Stomach (tissue), 9 donors: ENCODE data around the gene PTPRF. TPM values are rescaled to one million over a fixed set of nuclear protein-coding genes. Genes with fewer than 3 reads are reported as not detected.

Experiments used
- DNase-seq, 2 donors: peaks; one replicate each; pipeline versions ENCODE4 v3.0.0 to v3.0.0-alpha.2; 2013 to 2019
- H3K27ac ChIP-seq, 5 donors: fragments of 200-600 bp in 4 of 5; sonication (generic) in 4 of 5; one replicate each; pipeline ENCODE4 v1.5.1; 2013 to 2019; ENCODE audit warnings: mild to moderate bottlenecking in 1 of 5, moderate library complexity in 1 of 5
- H3K27me3 ChIP-seq, 3 donors: fragments of 200-600 bp; sonication (generic); one replicate each; pipeline ENCODE4 v1.5.1; 2017 to 2019; ENCODE audit warnings: mixed run types in 1 of 3
- H3K36me3 ChIP-seq, 4 donors: fragments of 200-600 bp; sonication (generic); 1 replicate in 3 of 4; 2 replicates in 1 of 4; pipeline ENCODE4 v1.5.1; 2016 to 2019
- H3K4me1 ChIP-seq, 4 donors: fragments of 200-600 bp; sonication (generic); one replicate each; pipeline ENCODE4 v1.5.1; 2016 to 2019
- H3K4me3 ChIP-seq, 4 donors: fragments of 200-600 bp; sonication (generic) in 3 of 4; one replicate each; pipeline ENCODE4 v1.5.1; 2016 to 2019; ENCODE audit warnings: mild to moderate bottlenecking in 1 of 4
- H3K9me3 ChIP-seq, 4 donors: fragments of 200-600 bp; sonication (generic); one replicate each; pipeline ENCODE4 v1.5.1; 2016 to 2019
- CTCF ChIP-seq, 7 experiments: fragments of 450-650 bp in 4 of 7; fragments of 200-600 bp in 3 of 7; sonication (generic) in 3 of 7; IDR thresholded peaks; one replicate each; pipeline ENCODE4 v1.5.1; 2016 to 2019; ENCODE audit warnings: antibody characterized with exemption in 7 of 7, control low read depth in 2 of 7, mild to moderate bottlenecking in 1 of 7
- EP300 ChIP-seq: sonication (generic); formaldehyde crosslinking; IDR thresholded peaks from one replicate; pipeline ENCODE4 v1.6.1; 2017; ENCODE audit warnings: antibody characterized with exemption
- POLR2A ChIP-seq, 4 donors: fragments of 450-650 bp; IDR thresholded peaks; one replicate each; pipeline ENCODE4 v1.6.1; 2016; ENCODE audit warnings: antibody characterized with exemption in 4 of 4, control low read depth in 2 of 4, mild to moderate bottlenecking in 1 of 4, moderate library complexity in 1 of 4
- POLR2AphosphoS5 ChIP-seq, 3 donors: sonication (generic); formaldehyde crosslinking; IDR thresholded peaks; one replicate each; pipeline ENCODE4 v1.6.1; 2016; ENCODE audit warnings: antibody characterized with exemption in 3 of 3
- WGBS, 5 donors: extraction: QIAGEN DNeasy Blood & Tissue Kit in 3 of 5; methylation state at CpG; one replicate each; pipeline versions ENCODE4 v1.1.5 to v1.1.7; 2013 to 2018; 5-methylcytosine and 5-hydroxymethylcytosine counted together
- intact Hi-C: fragments of 100-400 bp; cut with DNase I; formaldehyde crosslinking; loops from one replicate; pipeline ENCODE4 v1.15.1; 2023; ENCODE audit warnings: low total_unique reads
- polyA plus RNA-seq, 3 donors: library from polyadenylated mRNA; stranded (reverse); fragments of 200-250 nt; gene quantifications; one replicate each; pipeline ENCODE4 v1.2.3, GENCODE V29; 2013
- total RNA-seq, 5 donors: library from RNA; depleted of rRNA; stranded (reverse); fragments of >200 nt; gene quantifications; one replicate each; pipeline versions ENCODE4 v1.1.0 to v1.2.3, GENCODE V29; 2014 to 2016
- donor health status: healthy with polysubstance abuse.
- donor health status: Bipolar disorder and iron deficiency.
- donor health status: healthy.

Gene PTPRF
- total and polyA plus RNA-seq, 8 donors = 11.3 to 282 (median 82.0) TPM

GRCh38 chr1:43610339-43610738, 79.7 kb downstream of the PTPRF start:
- WGBS, 5 donors = 82 to 92% (median 87%) methylated on average over 5 of the region's 5 CpGs
- TF ChIP-seq CTCF (IDR thresholded peaks at IDR 0.05) (no peak), POLR2A (IDR thresholded peaks at IDR 0.05) (no peak), POLR2AphosphoS5 (IDR thresholded peaks at IDR 0.05) (no peak), EP300 (no peak)
- no peak overlapping the region for H3K4me3 ChIP-seq
- intact Hi-C loops = no loop called here
- peaks cover 49 to 99% (median 96%) of the 10 kb centered on the region in 4 donors for H3K36me3 ChIP-seq
- no peak overlapping the region for H3K27ac ChIP-seq
- H3K9me3 ChIP-seq = no peaks in the 10 kb centered on the region
- no peaks in the 10 kb centered on the region for H3K27me3 ChIP-seq
- H3K4me1 ChIP-seq = no peaks in the 10 kb centered on the region
- DNase-seq = no peak

GRCh38 chr1:43611950-43612349, 81.3 kb downstream of the PTPRF start:
- no peak for DNase-seq
- H3K36me3 ChIP-seq = peaks cover 34 to 97% (median 95%) of the 10 kb centered on the region in 4 donors
- no peak overlapping the region for H3K4me3 ChIP-seq
- TF ChIP-seq EP300 (no peak), CTCF (IDR thresholded peaks at IDR 0.05) (no peak), POLR2AphosphoS5 (IDR thresholded peaks at IDR 0.05) (no peak), POLR2A (IDR thresholded peaks at IDR 0.05) (no peak)
- no peak overlapping the region for H3K27ac ChIP-seq
- H3K9me3 ChIP-seq = no peaks in the 10 kb centered on the region
- WGBS, 5 donors = 66 to 80% (median 73%) methylated on average over 7 of the region's 7 CpGs
- no peaks in the 10 kb centered on the region for H3K27me3 ChIP-seq
- no peaks in the 10 kb centered on the region for H3K4me1 ChIP-seq
- intact Hi-C loops = no loop called here

- no peaks in the 10 kb centered on the region for H3K9me3 ChIP-seq
- H3K27ac ChIP-seq = no peak overlapping the region
- TF ChIP-seq POLR2A (IDR thresholded peaks at IDR 0.05) = no peak
- no peak for TF ChIP-seq POLR2AphosphoS5 (IDR thresholded peaks at IDR 0.05)
- TF ChIP-seq CTCF (IDR thresholded peaks at IDR 0.05) = no peak
- no peak for TF ChIP-seq EP300
- H3K36me3 ChIP-seq = peaks cover 30 to 97% (median 95%) of the 10 kb centered on the region in 4 donors
- no peak overlapping the region for H3K4me3 ChIP-seq
- H3K4me1 ChIP-seq = no peaks in the 10 kb centered on the region
- DNase-seq = no peak
- WGBS, 5 donors = 85 to 92% (median 87%) methylated on average over 15 of the region's 15 CpGs
- H3K27me3 ChIP-seq = no peaks in the 10 kb centered on the region
- intact Hi-C loops = no loop called here
These were observed 81.7 kb downstream of the PTPRF start for GRCh38 chr1:43612406-43612805.

GRCh38 chr1:43613075-43613942, 82.6 kb downstream of the PTPRF start:
- Histone ChIP-seq H3K4me3 (no peak overlapping the region), H3K36me3 (peaks cover 36 to 97% (median 95%) of the 10 kb centered on the region in 4 donors), H3K4me1 (no peaks in the 10 kb centered on the region), H3K27ac (no peak overlapping the region), H3K27me3 (no peaks in the 10 kb centered on the region), H3K9me3 (no peaks in the 10 kb centered on the region)
- intact Hi-C loops = no loop called here
- TF ChIP-seq POLR2AphosphoS5 (IDR thresholded peaks at IDR 0.05) = no peak
- no peak for TF ChIP-seq POLR2A (IDR thresholded peaks at IDR 0.05)
- TF ChIP-seq EP300 = no peak
- TF ChIP-seq CTCF (IDR thresholded peaks at IDR 0.05) = no peak
- whole genome bisulfite sequencing, 5 donors = 93 to 96% (median 94%) methylated on average over 21 to 22 of the region's 22 CpGs
- DNase-seq = no peak
